Mesenteric fat pad (tissue), 1 donor: ENCODE measurements around the gene GSE1. TPM values are rescaled to one million over a fixed set of nuclear protein-coding genes. Genes with fewer than 3 reads are reported as not detected.

Source experiments
- DNase-seq: peaks from one replicate; pipeline ENCODE4 v3.0.0-alpha.2; 2020; ENCODE audit warnings: low spot score
- total RNA-seq: library from RNA; stranded (reverse); fragmentation: NEBNext Ultra II Directional; extraction: Animal tissue kit (Norgen Biotek cat#: 25700); gene quantifications from one replicate; pipeline ENCODE4 v1.2.1, GENCODE V29; 2021
- donor health status: DM: yes; HTN: yes; CAD: no.

GSE1 gene
- total RNA-seq, 1 donor from 2014 or later: 129 TPM

GRCh38 chr16:85718682-85719081, 105.6 kb downstream of the GSE1 start:
- DNase-seq: no peak

GRCh38 chr16:85719605-85720301, 106.6 kb downstream of the GSE1 start:
- no peak for DNase-seq

DNA sequence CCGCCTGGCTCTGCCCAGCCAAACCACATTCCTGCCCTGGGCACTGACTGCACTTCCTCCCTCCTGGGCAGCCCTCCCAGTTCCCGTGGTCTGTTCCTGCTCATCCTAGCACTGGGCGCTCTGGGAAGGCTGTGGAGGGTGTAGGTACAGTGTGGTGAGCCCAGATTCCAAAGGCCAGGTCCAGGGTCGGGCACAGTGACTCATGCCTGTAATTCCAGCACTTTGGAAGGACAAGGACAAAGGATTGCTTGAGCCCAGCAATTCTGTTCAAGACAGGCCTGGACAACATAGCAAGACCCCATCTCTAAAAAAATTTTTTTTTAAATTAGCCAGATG, 107.1 kb downstream of the GSE1 start:
- DNase-seq: no peak

DNA sequence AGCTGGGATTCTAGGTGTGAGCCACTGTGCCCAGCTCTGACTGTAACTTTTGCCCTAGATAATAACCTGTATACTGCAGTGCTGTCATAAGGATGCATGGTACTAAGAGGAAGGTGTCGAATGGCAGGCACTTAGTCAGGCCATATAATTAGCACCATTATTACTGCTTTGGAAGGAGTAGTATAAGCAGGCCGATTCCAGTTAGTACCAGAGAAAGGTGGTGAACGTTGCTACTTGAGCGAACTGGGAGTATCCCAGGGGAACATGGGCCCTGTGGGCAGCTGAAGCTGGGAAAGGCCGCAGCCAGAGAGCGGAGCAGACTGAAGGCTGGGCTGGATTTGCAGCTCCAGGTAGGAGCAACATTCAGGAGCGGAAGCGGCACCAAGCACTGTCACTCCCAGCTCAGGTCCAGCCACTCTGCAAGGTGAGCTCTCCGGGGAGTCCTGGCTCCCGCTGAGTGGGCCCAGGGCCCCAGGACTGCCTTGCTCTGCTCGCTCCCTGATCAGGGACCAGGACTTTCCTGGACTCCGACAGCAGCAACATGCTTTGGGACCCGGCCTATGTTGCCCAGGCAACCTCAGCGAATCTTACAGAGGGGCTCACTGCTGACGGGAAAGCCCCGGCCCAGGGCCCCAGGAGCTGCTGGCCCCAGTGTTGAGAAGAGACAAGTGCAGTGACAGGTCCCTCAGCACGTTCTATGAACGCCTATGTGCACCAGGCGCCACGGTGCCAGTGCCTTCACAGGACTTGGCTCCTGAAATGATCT, 109.2 kb downstream of the GSE1 start:
- DNase-seq: no peak

DNA sequence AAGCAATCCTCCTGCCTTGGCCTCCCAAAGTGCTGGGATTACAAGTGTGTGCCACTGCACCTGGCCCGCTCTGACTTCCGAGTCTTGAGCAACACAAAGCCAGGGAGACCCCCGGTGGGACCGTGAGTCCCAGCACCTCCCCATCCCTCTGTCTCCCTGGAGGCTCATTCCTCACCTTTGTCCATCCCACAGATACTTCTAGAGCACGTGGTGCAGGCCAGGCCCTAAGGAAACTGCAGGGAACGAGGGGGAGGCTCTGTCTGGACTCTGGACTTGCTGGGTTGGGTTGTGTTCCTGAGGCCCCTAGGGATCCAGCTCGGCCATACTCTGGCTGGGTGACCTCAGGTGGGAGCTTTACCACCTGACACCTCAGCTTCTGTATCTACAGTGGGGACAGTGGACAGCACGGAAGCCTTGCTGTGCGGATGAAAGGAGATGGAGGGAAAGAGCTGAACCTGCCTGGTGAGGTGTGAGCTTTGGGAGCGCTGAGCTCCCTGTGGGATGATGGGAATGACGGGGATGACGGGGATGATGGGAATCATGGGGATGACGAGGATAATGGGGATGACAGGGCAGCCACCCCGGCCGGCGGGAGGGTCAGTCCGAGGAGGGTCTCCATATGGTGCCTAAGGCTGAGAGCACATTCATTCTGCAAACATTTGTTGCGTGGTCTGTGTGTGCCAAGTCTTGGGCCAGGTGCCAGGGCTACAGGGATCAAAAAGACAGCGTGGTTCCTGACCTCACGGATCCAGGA, 111.2 kb downstream of the GSE1 start:
- DNase-seq: no peak

DNA sequence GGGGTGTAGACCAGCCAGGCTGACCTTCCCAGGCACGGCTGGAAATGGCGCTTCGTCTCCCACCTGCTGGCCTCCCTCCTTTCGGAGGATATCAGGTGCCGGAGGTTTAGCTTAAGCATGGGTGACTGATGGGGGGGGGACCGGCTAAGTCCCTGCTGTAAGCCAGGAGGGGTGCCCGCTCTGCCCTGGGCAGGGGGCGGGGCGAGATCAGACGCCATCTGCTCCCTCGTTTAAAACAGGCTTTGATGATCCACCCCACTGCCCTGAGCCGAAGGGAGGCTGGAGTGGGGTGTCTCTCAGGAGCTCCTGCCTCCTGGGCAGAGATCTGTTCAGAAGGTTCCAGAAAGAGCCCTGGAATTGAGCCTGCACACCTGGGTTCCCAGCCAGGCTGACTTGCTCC, 111.8 kb downstream of the GSE1 start:
- no peak for DNase-seq

Other genes starting within 250 kb of the GSE1 start
- gene GINS2, start 75.6 kb downstream of the GSE1 start, total RNA-seq: 0.32 TPM
- gene C16orf74, start 137.8 kb downstream of the GSE1 start, total RNA-seq: 3.1 TPM
- 31.5 TPM for gene EMC8, start 186.2 kb downstream of the GSE1 start, total RNA-seq
- 419 TPM for gene COX4I1, start 186.4 kb downstream of the GSE1 start, total RNA-seq